Motor neuron (in vitro differentiated cells): ENCODE results near the gene DCTPP1. TPM values are rescaled to one million over a fixed set of nuclear protein-coding genes. Genes with fewer than 3 reads are reported as not detected.

Experiments
- total RNA-seq, 8 experiments: library from RNA; unstranded; fragments of 300-600 nt; gene quantifications; 2 replicates each; pipeline versions ENCODE4 v1.2.3 to v1.2.4, GENCODE V29; 2022

DCTPP1 gene
- total RNA-seq, 8 experiments from 2014 or later: 16.4 to 50.9 (median 26.7) TPM

Other genes starting within 250 kb of the DCTPP1 start
- gene CORO1A, start 246.4 kb downstream of the DCTPP1 start, total RNA-seq: 10 to 100 TPM in 4 of 8 experiments, 1 to 10 TPM in 4; 1.3 to 19.9 (median 9.9) TPM
- 100 to 1,000 TPM in 7 of 8 experiments, 10 to 100 TPM in 1; 80.6 to 216 (median 144) TPM for gene BOLA2B, start 236.4 kb downstream of the DCTPP1 start, total RNA-seq
- gene SLX1A, start 236.2 kb downstream of the DCTPP1 start, total RNA-seq: 10 to 100 TPM in 6 of 8 experiments, 1 to 10 TPM in 2; 6.0 to 28.0 (median 14.3) TPM
- 10 to 100 TPM in 4 of 8 experiments, 1 to 10 TPM in 4; 4.6 to 21.6 (median 9.3) TPM for gene SULT1A3, start 230.8 kb downstream of the DCTPP1 start, total RNA-seq
- gene NPIPB13, start 181.6 kb downstream of the DCTPP1 start, total RNA-seq: 1 to 10 TPM in 7 of 8 experiments, under 1 TPM in 1; 0.92 to 9.5 (median 1.9) TPM
- gene CD2BP2, start 74.7 kb downstream of the DCTPP1 start, total RNA-seq: 10 to 100 TPM; 36.3 to 60.7 (median 44.6) TPM
- 10 to 100 TPM; 15.4 to 32.3 (median 21.5) TPM for gene TBC1D10B, start 59.5 kb downstream of the DCTPP1 start, total RNA-seq
- 1 to 10 TPM in 3 of 8 experiments, not detected in 5; 1.1 to 7.5 (median 3.0) TPM for gene MYL11, start 55.2 kb downstream of the DCTPP1 start, total RNA-seq
- gene SEPTIN1, start 47.5 kb downstream of the DCTPP1 start, total RNA-seq: 1 to 10 TPM; 1.8 to 8.3 (median 4.1) TPM
- gene ZNF48, start 34.6 kb downstream of the DCTPP1 start, total RNA-seq: 10 to 100 TPM in 5 of 8 experiments, 1 to 10 TPM in 3; 2.2 to 49.5 (median 18.4) TPM
- gene ZNF771, start 22.4 kb downstream of the DCTPP1 start, total RNA-seq: 1 to 10 TPM; 1.6 to 6.9 (median 3.7) TPM
- gene SEPHS2, start 15.8 kb upstream of the DCTPP1 start, total RNA-seq: 10 to 100 TPM in 7 of 8 experiments, 1 to 10 TPM in 1; 8.3 to 38.0 (median 17.5) TPM
- gene ITGAL, start 42.7 kb upstream of the DCTPP1 start, total RNA-seq: 1 to 10 TPM in 2 of 8 experiments, under 1 TPM in 6; 0.05 to 1.9 (median 0.52) TPM
- 10 to 100 TPM; 19.2 to 50.4 (median 36.7) TPM for gene ZNF768, start 96.5 kb upstream of the DCTPP1 start, total RNA-seq
- gene ZNF747, start 104.8 kb upstream of the DCTPP1 start, total RNA-seq: 10 to 100 TPM in 3 of 8 experiments, 1 to 10 TPM in 5; 5.2 to 15.2 (median 8.1) TPM
- 10 to 100 TPM in 3 of 8 experiments, 1 to 10 TPM in 5; 3.4 to 13.0 (median 9.3) TPM for gene ZNF764, start 128.3 kb upstream of the DCTPP1 start, total RNA-seq
- 10 to 100 TPM in 2 of 8 experiments, 1 to 10 TPM in 6; 4.5 to 13.8 (median 8.0) TPM for gene ZNF688, start 141.7 kb upstream of the DCTPP1 start, total RNA-seq
- 10 to 100 TPM in 5 of 8 experiments, 1 to 10 TPM in 3; 4.9 to 15.0 (median 11.2) TPM for gene ZNF785, start 155.7 kb upstream of the DCTPP1 start, total RNA-seq
- 10 to 100 TPM in 4 of 8 experiments, 1 to 10 TPM in 4; 6.0 to 18.7 (median 10.1) TPM for gene ZNF689, start 180.4 kb upstream of the DCTPP1 start, total RNA-seq
- 10 to 100 TPM; 12.4 to 30.7 (median 19.9) TPM for gene PRR14, start 220.9 kb upstream of the DCTPP1 start, total RNA-seq
- gene FBRS, start 228.4 kb upstream of the DCTPP1 start, total RNA-seq: 10 to 100 TPM; 17.4 to 53.3 (median 29.4) TPM